Fibroblast of skin of back (primary cell): Measurements from ENCODE around the gene DOCK3.
"Not testable (repeated sequence)": the region's sequence is repeated elsewhere in the genome, so short reads cannot be mapped to it uniquely, and the experiment has no call there.

ENCODE experiments used
- DNase-seq: peaks from one replicate; pipeline ENCODE4 v3.0.0-alpha.2; 2013

The DOCK3 gene

DNA sequence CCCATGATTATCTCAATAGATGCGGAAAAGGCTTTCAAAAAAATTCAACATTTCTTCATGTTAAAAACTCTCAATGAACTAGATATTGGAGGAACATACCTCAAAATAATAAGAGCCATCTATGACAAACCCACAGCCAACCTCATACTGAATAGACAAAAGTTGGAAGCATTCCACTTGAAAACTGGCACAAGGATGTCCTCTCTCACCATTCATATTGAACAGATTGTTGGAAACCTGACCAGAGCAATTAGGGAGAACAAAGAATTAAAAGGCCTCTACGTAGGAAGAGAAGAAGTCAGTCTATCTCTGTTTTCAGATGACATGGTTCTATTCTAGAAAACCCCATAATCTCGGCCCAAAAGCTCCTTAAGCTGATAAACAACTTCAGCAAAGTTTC, 435.9 kb downstream of the DOCK3 start:
- no peak for DNase-seq

DNA sequence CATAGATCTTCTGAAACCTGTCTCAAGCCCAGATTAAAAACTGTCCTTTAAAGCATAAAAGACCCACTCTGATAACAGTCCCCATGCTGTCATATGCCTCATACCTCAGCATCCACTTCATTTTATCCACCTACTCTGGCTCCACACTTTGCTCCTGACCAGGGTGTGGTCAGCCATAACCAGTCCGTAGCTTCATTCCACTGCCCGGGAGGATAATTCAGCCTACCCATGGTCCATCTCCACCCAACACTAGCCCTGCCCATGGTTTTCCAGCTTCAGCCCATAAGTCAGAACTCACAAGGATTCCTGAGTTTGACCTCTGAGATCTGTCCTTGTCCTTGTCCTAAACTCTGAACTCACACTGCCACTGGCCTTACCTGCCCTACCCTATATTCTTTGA, 448.2 kb downstream of the DOCK3 start:
- DNase-seq = no peak

DNA sequence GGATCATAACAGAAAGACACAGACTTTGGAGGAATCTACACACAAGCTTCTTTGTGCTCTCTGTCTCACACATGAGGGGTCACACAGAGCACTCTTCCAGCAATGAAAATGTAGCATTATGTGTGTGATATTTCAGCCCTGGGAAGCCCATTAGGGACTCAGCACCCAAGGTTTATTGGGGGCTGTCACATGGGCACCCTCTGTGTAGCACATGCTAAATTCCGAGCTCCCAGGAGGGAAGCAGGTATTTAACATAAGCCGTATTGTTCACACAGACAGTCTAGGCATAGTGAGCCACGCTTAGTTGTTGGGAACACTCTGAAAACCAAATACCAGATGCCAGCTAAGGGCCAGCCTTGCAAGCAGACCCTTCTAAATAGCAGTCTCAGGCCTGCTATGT, 448.8 kb downstream of the DOCK3 start:
- DNase-seq = no peak

DNA sequence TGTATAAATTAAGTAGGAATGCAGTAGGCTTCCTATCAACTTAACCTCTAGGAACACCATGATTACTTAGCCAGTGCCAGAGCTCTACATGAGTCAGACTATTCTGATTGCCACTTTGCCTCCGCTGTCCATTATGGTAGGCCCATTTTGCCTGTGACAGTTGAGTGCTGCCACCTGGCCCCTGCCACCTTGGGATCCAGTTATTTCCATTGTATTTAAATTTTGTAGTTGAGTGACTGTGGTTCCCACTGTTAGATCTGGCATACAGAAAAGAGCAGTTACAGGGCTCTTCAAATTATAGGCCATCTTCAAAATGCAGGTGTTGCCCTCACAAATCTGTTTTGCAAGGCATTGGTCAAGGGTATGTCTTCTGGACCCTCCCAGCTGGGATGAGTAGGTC, 456.9 kb downstream of the DOCK3 start:
- not testable (repeated sequence) for DNase-seq

DNA sequence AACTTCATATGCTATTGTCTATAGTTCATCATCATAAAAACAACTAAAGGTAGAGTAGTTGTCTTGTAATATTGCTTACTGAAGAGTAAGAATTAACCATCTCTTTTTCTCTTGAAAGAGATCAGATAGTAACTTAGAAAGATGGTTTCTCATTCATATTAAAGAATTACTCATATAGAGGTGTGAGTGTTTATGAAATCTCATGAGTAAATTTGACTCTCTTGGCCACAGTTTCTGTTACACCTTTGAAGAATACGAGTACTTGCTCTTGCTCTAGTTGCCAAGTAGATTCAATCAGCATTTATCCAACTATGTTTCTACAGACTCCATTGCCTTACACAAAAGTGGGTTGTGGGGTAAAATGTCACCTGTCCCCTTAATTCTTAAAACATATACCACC, 463.0 kb downstream of the DOCK3 start:
- DNase-seq = no peak

DNA sequence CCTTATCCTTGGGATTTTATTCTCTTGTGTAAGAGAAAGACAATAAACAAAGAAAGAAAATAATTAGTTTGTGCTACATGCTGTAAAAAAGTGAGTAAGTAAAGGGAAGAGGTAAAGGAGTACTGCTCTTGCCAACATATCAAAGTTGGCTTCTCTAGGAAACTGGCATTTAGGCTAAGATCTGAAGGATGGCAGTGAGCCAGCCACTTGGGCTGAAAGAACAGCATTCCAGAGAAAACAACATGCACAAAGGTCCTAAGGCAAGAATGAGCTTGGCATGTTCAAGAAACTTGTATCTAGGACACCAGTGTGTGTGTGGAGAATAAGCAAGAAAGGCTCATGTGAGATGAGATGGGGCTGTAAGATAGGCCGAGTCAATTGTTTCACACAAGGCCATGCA, 464.9 kb downstream of the DOCK3 start:
- no peak for DNase-seq

DNA sequence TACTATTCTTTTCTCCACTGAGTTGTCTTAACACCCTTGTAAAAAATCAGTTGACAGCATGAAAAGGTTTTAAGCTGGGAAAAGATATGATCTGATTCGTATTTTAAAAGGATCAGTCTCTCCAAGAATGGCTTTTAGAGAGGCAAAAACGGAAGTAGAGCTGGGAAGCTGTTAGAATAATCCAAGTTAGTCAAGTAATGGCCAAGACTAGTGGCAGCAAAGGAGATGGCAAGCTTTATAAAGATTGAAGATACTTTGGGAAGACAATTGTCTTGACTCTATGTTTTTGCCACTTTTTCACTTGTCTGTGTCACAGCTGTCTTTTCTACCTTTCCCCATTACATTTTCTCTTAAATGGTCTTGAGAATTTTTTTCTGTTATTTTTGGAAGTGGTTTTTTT, 466.8 kb downstream of the DOCK3 start:
- no peak for DNase-seq

DNA sequence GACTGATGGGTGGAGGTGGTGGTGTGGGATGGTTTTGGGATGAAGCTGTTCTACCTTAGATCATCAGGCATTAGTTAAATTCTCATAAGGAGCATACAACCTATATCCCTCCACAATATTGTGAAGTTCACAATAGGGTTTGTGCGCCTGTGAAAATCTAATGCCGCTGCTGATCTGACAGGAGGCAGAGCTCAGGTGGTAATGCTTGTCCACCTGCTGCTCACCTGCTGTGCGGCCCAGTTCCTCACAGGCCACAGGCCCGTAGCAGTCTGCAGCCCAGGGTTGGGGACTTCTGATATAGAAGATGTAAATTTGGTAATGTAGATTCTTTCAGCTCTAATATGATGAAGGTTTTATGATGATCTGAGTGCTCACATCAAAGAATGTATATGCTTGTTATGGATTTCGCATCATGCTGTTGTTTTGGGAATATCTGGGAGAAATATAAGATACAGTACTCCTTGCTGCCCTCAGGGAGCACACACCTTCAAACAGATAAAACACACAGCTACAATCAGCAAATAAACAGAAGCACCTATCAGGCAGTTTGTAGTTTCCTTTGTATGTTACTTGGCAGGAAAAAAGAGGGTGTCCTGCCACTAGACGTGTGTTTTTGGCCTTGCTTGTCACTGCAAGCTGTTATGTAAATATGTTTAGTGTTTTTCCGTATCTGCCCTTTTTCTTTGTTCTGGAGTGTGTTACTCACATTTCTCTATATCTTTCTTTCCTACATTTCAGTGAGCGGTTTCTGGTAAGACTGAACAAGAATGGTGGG, 471.3 kb downstream of the DOCK3 start:
- no peak for DNase-seq

DNA sequence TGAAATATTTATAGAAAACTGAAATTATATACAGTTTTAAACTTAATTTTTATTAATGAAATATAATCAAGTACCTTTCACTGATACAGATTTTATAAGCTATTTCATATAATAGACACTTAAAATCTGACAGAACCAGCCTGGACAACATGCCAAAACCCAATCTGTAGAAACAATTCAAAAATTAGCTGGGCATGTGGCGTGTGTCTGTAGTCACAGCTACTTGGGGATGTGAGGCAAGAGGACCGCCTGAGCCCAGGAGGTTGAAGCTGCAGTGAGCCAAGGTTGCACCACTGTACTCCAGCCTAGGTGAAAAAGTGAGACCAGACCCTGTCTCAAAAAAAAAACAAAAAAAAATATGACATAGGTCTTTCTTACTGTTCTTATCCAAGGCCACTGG, 472.1 kb downstream of the DOCK3 start:
- DNase-seq = no peak

DNA sequence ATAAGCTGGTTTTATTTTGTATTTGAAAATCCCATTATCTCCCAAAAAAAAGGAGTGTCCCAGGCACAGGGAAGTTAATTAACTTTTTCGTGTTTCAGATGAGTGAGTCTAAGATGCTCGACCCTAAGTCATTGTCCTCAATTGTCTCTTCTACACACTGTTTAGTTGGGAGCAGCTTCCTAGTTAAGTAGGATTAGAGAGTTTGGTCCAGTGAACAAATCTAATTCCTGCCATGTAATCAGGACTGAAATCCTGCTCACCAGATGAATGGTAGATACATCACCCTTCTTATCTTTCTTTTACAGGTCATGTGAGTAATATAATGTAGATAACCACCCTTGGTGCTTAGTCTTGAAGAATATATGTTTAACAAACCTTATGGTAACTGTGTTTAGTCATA, 481.4 kb downstream of the DOCK3 start:
- DNase-seq = no peak

DNA sequence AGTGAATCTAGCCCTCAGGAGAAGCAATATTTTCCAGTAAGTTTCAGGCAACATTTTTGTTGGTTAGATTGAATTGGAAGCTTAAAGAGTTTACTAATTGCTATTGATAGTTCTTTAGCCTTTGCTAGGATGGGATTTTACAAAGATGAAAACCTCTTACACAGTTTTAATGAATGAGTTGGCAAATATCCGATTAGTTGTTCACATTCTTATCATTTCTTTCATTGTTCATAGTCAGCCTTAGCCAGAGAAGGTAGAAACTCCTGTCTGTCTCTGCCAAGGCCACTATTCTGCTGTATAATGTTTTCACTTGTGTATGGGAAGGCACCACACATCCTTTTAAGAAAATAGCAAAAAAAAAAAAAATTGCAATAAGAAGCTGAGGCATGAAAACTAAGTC, 488.3 kb downstream of the DOCK3 start:
- no peak for DNase-seq

DNA sequence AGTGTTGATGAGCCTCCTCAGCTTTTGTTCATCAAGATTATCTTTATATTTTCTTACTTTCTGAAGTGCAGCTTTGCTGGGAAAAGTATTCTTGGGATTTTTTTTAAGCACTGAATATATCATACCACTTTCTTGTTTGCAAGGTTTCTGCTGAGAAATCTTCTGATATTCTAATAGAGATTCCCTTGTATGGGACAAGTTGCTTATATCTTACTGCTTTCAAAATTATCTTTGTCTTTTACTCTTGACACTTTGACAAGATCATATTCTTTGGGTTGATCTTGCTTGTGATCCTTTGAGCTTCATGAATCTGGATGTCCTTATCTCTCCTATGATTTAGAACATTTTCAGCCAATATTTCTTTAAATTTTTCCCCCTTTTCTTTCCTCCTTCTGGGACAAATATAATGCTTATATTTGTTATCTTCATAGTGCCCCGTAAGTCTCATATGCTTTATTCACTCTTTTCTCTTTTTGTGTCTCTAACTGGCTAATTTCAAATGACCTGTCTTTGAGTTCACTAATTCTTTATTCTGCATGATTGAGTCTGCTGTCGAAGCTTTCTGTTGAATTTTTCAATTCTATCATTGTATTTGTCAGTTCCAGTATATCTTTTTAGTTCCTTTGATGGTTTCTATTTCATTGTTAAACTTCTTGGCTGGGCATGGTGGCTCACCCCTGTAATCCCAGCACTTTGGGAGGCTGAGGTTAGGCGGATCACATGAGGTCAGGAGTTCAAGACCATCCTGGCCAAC, 499.0 kb downstream of the DOCK3 start:
- DNase-seq = no peak

DNA sequence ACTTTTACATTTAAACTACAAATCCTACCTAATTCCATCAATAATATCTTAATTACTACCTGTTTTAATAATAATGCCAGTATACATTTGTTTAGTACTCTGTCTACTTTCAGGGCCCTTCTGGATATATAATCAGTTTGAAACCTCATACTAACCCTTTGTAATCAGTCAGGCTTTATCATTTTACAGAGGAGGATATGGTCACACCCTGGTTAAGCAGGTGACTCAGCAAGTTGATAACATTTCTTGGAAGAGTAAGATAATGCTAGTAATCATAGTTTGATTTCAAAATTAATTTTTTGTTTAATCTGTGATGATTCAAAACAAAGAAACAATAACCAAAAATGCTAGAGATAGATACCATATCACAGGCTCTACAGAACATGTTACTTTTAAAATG, 502.2 kb downstream of the DOCK3 start:
- DNase-seq = no peak

DNA sequence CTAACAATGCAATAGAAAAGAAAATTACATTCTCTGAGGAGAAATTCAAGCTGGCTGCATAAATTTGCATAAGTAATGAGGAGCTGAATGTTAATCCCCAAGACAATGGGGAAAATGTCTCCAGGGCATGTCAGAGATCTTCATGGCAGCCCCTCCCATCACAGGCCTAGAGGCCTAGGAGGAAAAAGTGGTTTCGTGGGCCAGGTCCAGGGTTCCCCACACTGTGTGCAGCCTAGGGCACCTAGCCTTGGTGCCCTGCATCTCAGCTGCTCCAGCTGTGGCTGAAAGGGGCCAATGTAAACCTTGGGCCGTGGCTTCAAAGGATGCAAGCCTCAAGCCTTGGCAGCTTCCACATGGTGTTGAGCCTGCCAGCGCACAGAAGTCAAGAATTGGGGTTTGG, 511.7 kb downstream of the DOCK3 start:
- DNase-seq = not testable (repeated sequence)

DNA sequence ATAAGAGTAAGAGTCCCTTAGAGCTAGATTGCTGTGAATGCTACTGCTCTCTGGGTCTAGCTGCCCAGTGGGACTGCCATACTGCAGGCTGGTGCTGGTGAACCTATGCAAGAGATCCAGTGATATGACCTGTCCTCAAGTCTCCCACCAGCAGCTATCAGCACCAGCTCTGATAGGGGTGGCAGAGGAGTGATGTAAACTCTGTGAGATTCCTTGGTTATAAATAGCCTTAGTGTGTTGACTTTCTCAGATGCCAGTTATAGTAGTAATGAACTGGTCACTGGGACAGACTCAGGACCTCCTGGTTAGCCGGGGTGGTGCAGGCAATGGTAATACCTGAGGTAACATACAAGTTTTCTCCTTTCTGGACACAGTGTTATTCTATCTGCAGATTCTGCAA, 515.5 kb downstream of the DOCK3 start:
- DNase-seq = no peak

DNA sequence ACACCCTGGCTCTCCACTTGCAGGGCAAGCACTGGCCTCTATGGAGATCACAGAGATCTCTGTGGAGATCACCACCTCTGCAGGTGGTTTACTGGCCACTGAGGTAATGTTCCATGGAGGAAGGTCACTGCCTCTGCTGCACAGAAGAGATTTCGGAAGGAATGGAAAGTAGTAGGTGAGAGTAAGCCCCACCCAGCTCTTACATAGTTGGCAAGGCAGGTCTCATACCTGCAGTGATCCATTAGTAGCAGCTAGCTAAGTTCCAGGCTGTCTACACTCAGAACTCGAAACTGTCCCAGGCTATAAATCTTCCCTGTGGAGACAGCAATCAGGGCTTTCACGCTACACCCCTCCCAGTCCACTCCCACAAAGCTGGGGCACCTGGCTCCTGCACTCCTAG, 516.1 kb downstream of the DOCK3 start:
- no peak for DNase-seq

DNA sequence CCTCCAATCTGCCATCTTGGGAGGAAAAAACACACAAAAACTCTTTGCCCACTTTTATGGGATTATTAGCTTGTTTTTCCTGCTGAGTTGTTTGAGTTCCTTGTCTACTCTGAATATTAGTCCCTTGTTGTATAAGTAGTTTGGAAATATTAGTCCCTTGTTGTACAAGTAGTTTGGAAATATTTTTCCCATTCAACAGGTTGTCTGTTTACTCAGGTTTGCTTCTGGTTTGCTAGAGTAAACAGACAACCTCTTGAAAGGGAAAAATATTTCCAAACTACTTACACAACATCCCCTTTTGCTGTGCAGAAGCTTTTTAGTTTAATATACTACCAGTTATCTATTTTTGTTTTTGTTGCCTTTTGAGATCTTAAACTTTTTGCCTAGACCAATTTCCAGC, 517.0 kb downstream of the DOCK3 start:
- no peak for DNase-seq

DNA sequence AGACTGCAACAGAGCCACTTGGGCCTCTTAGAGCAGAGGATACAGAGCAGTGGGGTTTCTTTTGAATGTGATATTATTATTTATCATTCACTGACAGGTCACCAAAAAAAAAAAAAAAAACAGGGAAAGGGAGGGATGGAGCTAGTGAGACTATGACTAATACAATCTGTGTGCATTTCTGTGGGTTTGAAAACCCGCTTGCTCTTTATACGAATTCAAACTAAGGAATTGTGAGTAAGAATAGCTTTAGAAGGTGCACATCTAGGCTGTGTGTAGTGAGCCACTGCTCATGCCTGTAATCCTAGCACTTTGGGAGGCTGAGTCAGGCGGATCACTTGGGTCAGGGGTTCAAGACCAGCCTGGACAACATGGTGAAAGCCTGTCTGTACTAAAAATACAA, 523.8 kb downstream of the DOCK3 start:
- DNase-seq = no peak

DNA sequence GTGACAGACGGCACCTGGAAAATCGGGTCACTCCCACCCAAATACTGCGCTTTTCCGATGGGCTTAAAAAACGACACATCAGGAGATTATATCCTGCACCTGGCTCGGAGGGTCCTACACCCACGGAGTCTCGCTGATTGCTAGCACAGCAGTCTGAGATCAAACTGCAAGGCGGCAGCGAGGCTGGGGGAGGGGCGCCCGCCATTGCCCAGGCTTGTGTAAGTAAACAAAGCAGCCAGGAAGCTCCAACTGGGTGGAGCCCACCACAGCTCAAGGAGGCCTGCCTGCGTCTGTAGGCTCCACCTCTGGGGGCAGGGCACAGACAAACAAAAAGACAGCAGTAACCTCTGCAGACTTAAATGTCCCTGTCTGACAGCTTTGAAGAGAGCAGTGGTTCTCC, 524.6 kb downstream of the DOCK3 start:
- DNase-seq = not testable (repeated sequence)

DNA sequence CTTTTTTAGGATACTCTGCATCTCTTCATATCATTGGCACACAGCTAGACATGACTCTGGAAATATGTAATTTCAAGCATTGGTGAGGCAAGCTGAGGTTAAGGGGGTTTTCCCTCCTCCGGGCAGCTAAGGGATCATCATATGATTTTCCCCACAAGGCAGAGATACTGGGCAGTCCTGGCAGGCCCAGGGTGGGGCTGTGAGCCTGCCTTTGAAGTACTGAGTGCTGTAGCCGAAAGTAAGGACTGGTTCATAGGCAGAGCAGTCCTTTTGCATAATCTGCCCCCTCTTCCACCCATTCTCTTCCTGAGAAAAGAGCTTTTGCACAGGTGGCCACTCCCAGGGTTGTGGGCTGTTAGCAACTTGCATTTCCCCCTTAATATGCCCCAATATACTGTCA, 541.6 kb downstream of the DOCK3 start:
- no peak for DNase-seq

DNA sequence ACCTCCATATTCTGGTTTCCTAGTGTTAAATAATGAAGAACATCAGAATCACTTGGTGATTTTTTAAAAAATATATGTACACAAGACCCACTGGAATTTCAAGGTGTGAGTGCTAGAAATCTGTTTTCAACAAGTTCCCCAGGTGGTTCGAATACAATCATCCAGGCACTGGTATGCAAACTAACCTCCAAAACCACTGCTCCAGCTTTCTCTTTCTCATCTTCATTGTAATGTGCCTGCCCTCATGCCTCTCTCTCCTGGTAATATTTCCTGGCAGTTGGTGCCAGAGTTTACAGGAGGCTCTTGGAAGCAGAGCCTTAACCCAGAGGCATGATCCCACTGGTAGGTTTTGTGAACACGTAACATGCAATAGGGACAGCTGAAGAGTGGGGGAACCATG, 547.2 kb downstream of the DOCK3 start:
- no peak for DNase-seq

DNA sequence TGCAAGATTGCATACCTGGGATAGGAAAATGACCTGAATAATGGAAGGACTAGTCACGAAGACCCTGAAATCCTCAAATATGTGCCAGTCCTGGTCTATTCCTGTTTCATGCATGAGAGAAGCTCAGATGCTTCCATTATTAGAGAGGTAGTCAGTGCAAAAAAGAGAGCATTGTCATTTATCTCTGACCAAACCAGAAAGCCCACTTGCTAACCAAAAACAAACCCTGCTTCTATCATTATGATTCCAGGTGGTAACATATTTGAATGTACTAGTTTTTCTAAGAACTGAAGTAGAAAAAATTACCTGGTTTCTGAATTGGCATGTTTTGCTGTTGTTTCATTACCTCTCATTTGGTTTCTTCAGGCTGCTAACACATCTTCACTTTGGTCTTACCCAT, 549.6 kb downstream of the DOCK3 start:
- no peak for DNase-seq

DNA sequence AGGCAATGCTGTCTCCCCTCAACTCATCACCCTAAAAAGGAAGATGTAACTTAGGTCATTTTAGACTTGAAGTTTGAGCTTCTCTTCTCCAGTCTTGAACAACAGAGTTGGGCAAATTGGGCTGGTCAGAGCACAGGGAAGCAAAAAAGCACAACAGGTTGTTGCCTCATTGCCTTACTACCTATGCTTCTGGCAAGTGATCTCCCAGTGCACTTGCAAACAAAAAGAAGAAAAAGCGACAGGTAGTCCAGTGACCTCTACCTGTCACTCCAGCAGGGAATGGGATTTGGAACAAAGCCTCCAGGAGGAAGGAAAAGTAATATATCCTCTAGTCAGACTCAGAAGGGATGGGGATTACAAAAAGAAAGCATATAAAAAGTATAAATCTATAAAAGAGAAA, 550.1 kb downstream of the DOCK3 start:
- DNase-seq = no peak

DNA sequence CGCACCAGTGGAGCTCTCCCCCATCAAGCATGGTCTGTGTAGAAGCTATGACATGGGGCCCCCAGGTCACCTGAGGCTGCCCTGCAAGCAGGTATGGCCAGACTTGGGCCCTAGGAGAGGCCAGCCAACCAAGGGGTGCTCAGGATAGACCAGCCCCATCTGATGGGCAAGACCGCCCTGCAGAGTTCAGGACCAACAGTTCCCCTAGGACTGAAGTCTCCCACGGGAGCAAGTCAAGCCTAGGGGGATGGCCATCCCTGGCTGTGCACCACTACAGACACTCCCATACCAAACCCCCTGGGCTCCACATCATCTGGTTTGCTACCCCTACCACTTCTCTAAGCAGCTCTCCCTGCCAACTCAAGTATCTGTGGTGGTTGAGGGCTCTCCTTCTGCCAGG, 568.2 kb downstream of the DOCK3 start:
- DNase-seq = no peak

DNA sequence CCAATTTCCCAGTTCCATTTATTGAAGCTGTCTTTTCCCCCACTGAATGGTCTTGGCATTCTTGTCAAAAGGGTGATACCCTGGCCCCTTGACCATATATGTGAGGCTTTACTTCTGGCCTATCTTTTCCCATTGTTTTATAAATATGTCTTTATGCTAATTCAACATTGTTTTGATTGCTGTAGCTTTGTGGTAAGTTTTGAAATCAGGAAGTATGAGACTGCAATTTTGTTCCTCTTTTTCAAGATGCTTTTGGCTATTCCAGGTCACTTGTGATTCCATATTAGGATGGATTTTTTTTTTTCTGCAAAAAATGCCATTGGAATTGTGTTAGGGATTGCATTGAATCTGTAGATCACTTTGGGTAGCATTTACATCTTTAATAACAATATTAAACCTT, 569.2 kb downstream of the DOCK3 start:
- DNase-seq = no peak
